Measurements from ENCODE around the gene VCPKMT.
"Not testable (repeated sequence)": the region's sequence is repeated elsewhere in the genome, so short reads cannot be mapped to it uniquely, and the experiment has no call there.

The VCPKMT gene

DNA sequence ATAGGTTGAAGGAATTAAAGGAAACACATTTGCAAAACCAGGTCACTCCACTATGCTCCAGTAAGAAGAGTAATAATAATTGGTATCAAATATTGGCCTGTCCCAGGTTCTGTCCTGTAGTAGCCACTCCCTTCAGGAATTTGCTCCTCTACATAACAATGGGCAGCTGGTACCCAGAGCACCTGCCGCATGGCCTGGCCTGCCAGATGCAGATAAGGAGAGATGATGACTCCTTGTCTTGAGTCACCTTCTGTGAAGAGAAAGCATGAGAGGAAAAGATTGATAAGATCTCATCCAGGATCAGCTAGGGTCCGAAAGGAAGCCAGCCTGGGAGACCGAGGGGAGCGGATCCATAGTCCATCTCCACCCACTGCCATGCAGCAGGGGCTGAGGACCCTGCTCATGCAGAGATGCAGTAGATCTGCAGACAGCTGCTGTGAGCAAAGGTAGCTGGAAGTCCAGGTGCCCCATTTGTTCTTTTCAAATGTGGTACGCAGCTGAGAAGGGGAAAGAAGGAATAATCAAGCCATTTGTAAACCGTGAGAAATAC, 24.3 kb downstream of the VCPKMT start:
- DNase-seq (ENCODE audit: low spot score): no peak

- DNase-seq (ENCODE audit: low spot score): no peak
These were observed 25.0 kb downstream of the VCPKMT start for GRCh38 chr14:50091240-50091913.

GRCh38 chr14:50089208-50089607, 27.2 kb downstream of the VCPKMT start:
- peak; percentile 34 for DNase-seq (ENCODE audit: low spot score)

DNA sequence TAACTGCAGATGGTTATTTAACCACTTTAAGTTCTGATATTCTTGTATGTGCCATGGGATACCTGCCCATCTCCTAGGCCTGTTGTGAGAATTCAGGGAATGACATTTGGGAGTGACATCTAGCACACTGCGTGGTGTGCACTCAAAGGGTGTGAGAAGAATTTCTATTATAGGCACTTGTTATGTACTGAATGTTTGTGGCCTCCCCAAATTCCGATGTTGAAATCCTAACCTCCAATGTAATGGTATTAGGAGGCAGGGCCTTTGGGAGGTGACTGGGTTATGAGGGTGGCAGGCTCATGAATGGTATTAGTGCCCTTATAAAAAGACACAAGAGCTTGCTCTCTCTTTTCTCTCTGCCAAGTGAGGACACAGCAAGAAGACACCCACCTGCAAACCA, 27.6 kb downstream of the VCPKMT start:
- no peak for DNase-seq (ENCODE audit: low spot score)

- no peak for DNase-seq (ENCODE audit: low spot score)
These were observed 28.3 kb downstream of the VCPKMT start for GRCh38 chr14:50088117-50088515.

DNA sequence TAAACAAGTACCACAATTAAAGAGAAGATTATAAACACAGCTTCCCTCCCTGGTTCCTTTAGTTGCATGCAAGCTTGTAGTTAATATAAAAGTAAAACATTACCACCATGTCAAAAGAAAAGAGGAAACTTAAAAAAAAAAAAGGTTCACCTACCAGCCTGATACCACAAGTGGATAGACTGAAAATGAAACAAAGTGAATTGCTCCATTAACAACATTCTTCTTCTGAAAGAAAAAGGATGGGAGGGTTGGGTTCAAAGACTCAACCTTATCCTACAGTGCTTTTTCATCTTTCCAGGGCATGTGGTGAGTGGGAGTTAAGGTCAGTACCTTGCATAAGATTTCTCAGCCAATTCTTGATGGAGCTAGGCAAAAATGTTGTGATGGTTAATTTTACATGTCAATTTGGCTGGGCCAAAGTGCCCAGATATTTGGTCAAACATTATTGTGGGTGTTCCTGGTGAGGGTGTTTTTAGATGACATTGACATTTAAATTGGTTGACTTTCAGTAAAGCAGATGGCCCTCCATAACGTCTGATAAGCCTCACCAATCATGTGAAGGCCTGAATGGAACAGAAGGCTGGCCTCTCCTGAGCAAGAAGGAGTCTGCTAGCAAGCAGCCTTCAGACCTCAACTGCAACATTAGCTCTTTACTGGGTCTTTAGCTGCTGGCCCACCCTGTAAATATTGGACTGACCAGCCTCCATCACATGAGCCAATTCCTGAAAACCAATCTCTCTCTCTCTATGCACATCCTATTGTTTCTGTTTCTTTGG, 28.8 kb downstream of the VCPKMT start:
- DNase-seq (ENCODE audit: low spot score): peak; percentile 24

- DNase-seq (ENCODE audit: low spot score): no peak
These were observed 30.1 kb downstream of the VCPKMT start for GRCh38 chr14:50086321-50086711.

DNA sequence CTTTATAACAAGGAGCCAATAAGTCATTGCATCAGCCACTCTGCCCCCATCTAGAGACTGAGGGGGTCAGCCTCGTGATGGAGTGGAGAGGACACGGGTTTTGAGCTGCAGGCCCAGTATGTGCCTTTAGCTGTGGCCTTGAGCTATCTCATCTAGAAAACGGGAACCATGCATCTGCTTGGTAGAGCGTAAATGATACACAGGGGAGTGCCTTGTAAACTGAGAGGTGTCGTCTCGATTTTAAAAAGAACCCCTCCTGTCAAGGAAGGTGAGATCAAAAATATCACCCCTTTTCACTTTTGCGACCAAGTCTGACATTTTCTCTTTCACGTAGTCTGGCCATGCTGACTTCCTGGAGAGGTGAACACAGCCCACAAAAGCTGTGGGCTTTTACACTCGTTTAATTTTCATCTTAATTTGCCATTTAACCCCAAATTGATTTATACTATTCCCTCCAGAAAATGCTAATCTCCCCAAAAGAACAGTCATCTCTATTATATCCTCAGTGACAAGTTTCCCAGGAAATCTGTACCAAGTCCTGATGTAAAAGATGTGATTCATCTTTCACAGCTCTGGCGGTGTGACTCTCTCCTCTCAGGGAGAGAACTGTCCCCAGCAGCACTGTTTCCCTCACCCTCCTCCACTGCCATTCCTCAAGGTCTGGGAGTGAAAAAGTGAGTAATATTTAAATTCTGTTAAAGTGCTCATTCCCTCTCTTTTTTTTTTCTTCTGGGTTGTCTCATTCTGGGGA, 30.6 kb downstream of the VCPKMT start:
- DNase-seq (ENCODE audit: low spot score): peak; percentile 15

GRCh38 chr14:50084666-50085065, 31.7 kb downstream of the VCPKMT start:
- DNase-seq (ENCODE audit: low spot score): no peak

DNA sequence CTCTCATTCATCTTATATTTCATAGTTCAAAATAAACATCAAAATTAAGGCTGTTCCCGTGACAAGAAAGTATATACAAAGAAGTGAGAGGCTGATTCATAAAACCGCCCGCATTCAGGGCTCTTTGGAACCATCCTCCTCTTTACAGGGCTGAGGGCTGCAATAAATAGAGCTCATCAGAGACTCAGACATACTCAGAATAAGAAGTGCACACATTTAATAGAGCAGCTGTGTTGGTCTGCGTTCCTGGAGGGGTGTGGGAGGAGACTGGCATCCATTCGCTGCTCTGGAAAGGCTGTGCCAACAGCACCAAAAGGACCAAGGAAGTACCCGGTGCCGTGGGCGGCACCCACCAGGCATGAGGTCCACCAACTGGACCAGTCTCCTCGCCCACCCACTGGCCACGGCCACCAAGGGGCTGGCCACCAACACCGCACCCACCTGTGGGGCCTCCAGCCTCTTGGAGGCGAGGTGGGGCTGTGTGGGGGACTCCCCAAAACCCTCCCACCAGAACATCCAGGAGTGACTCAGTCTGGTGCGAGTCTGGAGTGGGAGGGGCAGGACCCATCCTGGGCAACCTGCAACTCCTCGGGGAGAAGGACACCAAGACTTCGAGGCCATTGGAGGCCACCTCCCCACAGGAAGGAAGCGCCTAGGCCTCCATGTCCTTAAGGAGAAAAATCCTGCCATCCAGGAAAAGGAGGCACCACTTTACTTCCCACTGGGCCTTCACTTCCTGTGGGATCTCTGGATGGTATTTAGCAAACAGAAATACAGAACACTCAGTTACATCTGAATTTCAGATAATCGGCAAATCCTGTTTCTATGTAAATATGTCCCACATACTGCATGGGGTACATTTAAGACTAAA, 32.7 kb downstream of the VCPKMT start:
- peak; percentile 50 for DNase-seq (ENCODE audit: low spot score)

GRCh38 chr14:50082784-50083466, 33.4 kb downstream of the VCPKMT start:
- DNase-seq (ENCODE audit: low spot score): peak; percentile 84

DNA sequence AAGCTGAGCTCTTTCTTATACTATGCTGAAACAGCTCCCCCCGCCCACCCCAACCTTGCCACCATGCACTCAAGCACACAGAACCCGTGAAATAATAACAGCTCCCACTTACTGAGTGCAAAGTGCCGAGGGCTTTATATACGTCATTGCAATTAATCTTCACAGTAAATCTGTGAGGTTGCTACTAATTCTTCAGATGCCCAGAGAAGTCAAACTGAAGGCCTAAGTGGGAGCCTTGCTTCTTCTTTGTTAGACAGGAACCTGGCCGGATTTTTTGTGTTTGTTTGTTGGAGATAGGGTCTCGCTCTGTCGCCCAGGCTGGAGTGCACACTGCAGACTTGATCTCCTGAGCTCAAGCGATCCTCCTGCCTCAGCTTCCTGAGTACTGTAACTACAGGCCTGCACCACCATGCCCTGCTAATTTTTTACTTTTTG, 34.0 kb downstream of the VCPKMT start:
- DNase-seq (ENCODE audit: low spot score): peak; percentile 49

DNA sequence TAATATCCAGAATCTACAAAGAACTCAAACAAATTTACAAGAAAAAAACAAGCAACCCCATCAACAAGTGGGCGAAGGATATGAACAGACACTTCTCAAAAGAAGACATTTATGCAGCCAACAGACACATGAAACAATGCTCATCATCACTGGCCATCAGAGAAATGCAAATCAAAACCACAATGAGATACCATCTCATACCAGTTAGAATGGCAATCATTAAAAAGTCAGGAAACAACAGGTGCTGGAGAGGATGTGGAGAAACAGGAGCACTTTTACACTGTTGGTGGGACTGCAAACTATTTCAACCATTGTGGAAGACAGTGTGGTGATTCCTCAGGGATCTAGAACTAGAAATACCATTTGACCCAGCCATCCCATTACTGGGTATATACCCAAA, 37.3 kb downstream of the VCPKMT start:
- not testable (repeated sequence) for DNase-seq (ENCODE audit: low spot score)

DNA sequence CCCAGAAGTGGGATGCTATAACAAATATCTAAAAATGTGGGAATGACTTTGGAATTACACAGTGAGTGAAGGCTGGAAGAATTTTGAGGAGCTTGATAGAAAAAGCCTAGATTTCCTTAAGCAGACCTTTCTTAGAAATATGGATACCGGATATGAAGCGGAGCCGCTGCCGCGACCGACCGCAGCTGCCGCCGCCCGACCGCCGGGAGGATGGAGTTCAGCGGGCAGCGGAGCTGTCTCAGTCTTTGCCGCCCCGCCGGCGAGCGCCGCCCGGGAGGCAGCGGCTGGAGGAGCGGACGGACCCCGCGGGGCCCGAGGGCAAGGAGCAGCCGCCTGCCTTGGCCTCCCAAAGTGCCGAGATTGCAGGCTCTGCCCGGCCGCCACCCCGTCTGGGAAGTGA, 42.7 kb downstream of the VCPKMT start:
- DNase-seq (ENCODE audit: low spot score): not testable (repeated sequence)

- no peak for DNase-seq (ENCODE audit: low spot score)
These were observed 44.0 kb downstream of the VCPKMT start for GRCh38 chr14:50072395-50072794.

- DNase-seq (ENCODE audit: low spot score): no peak
These were observed 45.4 kb downstream of the VCPKMT start for GRCh38 chr14:50070840-50071548.

DNA sequence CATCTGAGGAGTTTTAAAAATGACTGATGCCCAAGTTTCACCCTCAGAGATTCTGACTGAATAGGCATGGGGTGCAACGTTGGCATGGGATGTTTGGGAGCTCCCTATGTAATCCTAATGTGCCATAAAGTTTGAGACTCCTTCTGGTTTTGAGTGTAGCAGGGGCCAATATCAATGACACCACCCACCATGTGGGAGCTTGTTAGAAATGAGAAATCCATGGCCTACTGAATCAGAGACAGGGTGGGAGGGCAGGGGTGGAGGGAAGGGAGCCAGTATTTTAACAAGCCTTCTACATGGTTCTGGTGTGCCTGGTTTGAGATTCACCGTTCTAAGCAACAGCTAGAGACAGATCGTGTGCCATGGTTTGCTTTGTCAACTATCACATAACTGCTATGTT, 46.1 kb downstream of the VCPKMT start:
- DNase-seq (ENCODE audit: low spot score): no peak

DNA sequence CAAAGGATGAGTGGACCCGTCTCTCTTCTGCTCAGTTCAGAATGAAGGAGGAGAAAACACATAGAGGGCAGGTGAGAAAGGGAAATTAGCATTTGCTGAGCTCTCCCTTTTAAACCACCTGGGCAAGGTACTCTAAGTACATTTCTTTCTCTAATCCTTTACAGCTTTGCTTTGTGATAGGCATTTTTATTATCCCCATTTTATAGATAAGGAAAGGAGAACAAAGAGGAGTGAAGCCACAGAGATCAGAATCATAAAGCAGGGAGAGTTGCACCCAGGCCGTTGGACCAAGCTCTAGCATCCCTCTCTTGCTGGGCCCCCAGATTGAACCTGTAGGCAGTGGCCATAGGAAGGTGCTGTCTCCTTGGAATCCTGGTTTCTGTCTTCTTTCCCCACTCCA, 47.0 kb downstream of the VCPKMT start:
- DNase-seq (ENCODE audit: low spot score): no peak

DNA sequence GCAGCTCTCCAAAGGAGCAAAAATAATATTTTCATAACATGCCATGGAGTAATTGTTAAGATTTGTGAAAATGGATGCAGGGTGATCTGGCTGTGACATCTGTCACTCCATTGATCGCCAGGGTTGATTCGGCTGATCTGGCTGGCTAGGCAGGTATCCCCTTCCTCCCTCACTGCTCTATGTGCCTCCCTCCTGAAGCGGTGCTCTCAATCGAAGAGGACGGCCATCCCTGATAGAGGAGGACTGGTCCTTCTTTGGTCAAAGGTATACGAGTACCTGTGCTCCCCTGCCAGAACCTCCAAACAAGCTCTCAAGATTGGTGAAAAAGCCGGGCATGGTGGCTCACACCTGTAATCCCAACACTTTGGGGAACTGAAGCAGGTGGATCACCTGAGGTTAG, 47.9 kb downstream of the VCPKMT start:
- no peak for DNase-seq (ENCODE audit: low spot score)
